Measurements from ENCODE around the gene CNIH3. TPM values are rescaled to one million over a fixed set of nuclear protein-coding genes. Genes with fewer than 3 reads are reported as not detected.
"Not testable (repeated sequence)": the region's sequence is repeated elsewhere in the genome, so short reads cannot be mapped to it uniquely, and the experiment has no call there.

The CNIH3 gene
- total RNA-seq, 5 donors from 2014 or later (not counting 1 experiment from before 2014, with no cell fraction given) = 2.3 to 3.6 (median 2.4) TPM

- DNase-seq (no peak), ATAC-seq (replicated peaks in 1 of 4) (no peak)
- peaks cover 0 to 3% of the 10 kb centered on the region in 2 donors for H3K27me3 Mint-ChIP-seq
- H3K4me3 ChIP-seq (ENCODE audit: control insufficient read depth in 1 of 2, extremely low read depth in 1 of 2, low read length in 1 of 2) = no peak overlapping the region
- no peaks in the 10 kb centered on the region for H3K9me3 ChIP-seq
- no peaks in the 10 kb centered on the region for H3K36me3 ChIP-seq (ENCODE audit: control insufficient read depth in 2 of 2, extremely low read depth in 1 of 2, insufficient read depth in 1 of 2, low read length in 1 of 2)
- POLR2A ChIA-PET = no interaction called here
- WGBS (ENCODE audit: insufficient coverage) = 94% methylated on average over 3 of the region's 5 CpGs
- no peaks in the 10 kb centered on the region for H3K9me3 Mint-ChIP-seq
- H3K27me3 ChIP-seq (replicated peaks in 1 of 2; ENCODE audit: control insufficient read depth in 2 of 2, extremely low read depth in 1 of 2, insufficient read depth in 2 of 2, low read length in 1 of 2) = peaks cover 0 to 4% of the 10 kb centered on the region in 2 experiments
- H3K4me3 Mint-ChIP-seq = no peak overlapping the region
- no peaks in the 10 kb centered on the region for H3K4me1 ChIP-seq (ENCODE audit: control insufficient read depth in 1 of 2, extremely low read depth in 1 of 2, insufficient read depth in 2 of 2, low read length in 2 of 2)
- H3K27ac Mint-ChIP-seq = no peak overlapping the region
- H3K4me1 Mint-ChIP-seq = no peaks in the 10 kb centered on the region
- H3K36me3 Mint-ChIP-seq = no peaks in the 10 kb centered on the region
- CTCF ChIA-PET = interaction anchor here in 1 of 2 donors (0.6 kb wide), 1 partner anchor 79 kb away, joined by 3 read pairs; no protein-coding TSS in a partner anchor
- no peak overlapping the region for H3K27ac ChIP-seq (ENCODE audit: low read length)
These were observed 60.4 kb downstream of the CNIH3 start for GRCh38 chr1:224676551-224676950.

DNA sequence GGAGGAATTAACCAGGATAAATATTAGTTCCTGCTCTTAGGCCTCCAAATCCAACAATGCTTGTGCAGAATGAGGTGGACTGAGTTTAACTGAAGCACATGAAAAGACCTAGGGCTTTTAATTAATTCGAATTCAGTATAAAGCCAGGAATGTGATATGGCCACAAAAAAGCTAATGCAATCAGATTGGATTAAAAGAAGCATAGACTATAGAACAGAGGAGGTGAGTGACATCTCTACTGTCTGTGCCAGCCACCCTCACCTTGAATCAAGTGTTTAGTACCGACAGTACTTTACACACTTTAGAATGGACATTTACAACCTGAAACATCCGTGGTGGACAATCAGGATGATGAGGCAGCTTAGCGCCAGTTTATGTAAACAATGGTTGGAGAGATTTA lies 62.1 kb downstream of the CNIH3 start:
- Histone ChIP-seq H3K27me3 (replicated peaks in 1 of 2; ENCODE audit: control insufficient read depth in 2 of 2, extremely low read depth in 1 of 2, insufficient read depth in 2 of 2, low read length in 1 of 2) (peaks cover 0 to 4% of the 10 kb centered on the region in 2 experiments), H3K9me3 (no peaks in the 10 kb centered on the region), H3K27ac (ENCODE audit: low read length) (no peak overlapping the region), H3K4me1 (ENCODE audit: control insufficient read depth in 1 of 2, extremely low read depth in 1 of 2, insufficient read depth in 2 of 2, low read length in 2 of 2) (no peaks in the 10 kb centered on the region), H3K4me3 (ENCODE audit: control insufficient read depth in 1 of 2, extremely low read depth in 1 of 2, low read length in 1 of 2) (no peak overlapping the region), H3K36me3 (ENCODE audit: control insufficient read depth in 2 of 2, extremely low read depth in 1 of 2, insufficient read depth in 1 of 2, low read length in 1 of 2) (no peaks in the 10 kb centered on the region)
- no peak overlapping the region for H3K27ac Mint-ChIP-seq
- no peaks in the 10 kb centered on the region for H3K4me1 Mint-ChIP-seq
- peaks cover 0 to 3% of the 10 kb centered on the region in 2 donors for H3K27me3 Mint-ChIP-seq
- no peaks in the 10 kb centered on the region for H3K9me3 Mint-ChIP-seq
- 100% methylated on average over 1 of the region's 4 CpGs for WGBS (ENCODE audit: insufficient coverage)
- ATAC-seq (replicated peaks in 1 of 4) (no peak), DNase-seq (no peak)
- H3K36me3 Mint-ChIP-seq = no peaks in the 10 kb centered on the region
- H3K4me3 Mint-ChIP-seq = no peak overlapping the region
- ChIA-PET CTCF (no interaction called here), POLR2A (no interaction called here)

- ChIA-PET POLR2A (no interaction called here), CTCF (interaction anchor here in 1 of 2 donors (0.7 kb wide), 1 partner anchor 607 kb away, joined by 3 read pairs; no protein-coding TSS in a partner anchor)
- Mint-ChIP-seq H3K27ac (no peak overlapping the region), H3K4me1 (no peaks in the 10 kb centered on the region), H3K27me3 (peaks cover 3 to 4% of the 10 kb centered on the region in 2 donors), H3K36me3 (no peaks in the 10 kb centered on the region), H3K4me3 (no peak overlapping the region), H3K9me3 (no peaks in the 10 kb centered on the region)
- no peak for ATAC-seq (replicated peaks in 1 of 4)
- Histone ChIP-seq H3K4me3 (ENCODE audit: control insufficient read depth in 1 of 2, extremely low read depth in 1 of 2, low read length in 1 of 2) (no peak overlapping the region), H3K27ac (ENCODE audit: low read length) (no peak overlapping the region), H3K9me3 (no peaks in the 10 kb centered on the region), H3K4me1 (ENCODE audit: control insufficient read depth in 1 of 2, extremely low read depth in 1 of 2, insufficient read depth in 2 of 2, low read length in 2 of 2) (no peaks in the 10 kb centered on the region), H3K36me3 (ENCODE audit: control insufficient read depth in 2 of 2, extremely low read depth in 1 of 2, insufficient read depth in 1 of 2, low read length in 1 of 2) (no peaks in the 10 kb centered on the region), H3K27me3 (replicated peaks in 1 of 2; ENCODE audit: control insufficient read depth in 2 of 2, extremely low read depth in 1 of 2, insufficient read depth in 2 of 2, low read length in 1 of 2) (peaks cover 0 to 8% of the 10 kb centered on the region in 2 experiments)
- DNase-seq = no peak
- 89% methylated on average over 1 of the region's 2 CpGs for WGBS (ENCODE audit: insufficient coverage)
These were observed 63.5 kb downstream of the CNIH3 start for GRCh38 chr1:224679606-224680005.

DNA sequence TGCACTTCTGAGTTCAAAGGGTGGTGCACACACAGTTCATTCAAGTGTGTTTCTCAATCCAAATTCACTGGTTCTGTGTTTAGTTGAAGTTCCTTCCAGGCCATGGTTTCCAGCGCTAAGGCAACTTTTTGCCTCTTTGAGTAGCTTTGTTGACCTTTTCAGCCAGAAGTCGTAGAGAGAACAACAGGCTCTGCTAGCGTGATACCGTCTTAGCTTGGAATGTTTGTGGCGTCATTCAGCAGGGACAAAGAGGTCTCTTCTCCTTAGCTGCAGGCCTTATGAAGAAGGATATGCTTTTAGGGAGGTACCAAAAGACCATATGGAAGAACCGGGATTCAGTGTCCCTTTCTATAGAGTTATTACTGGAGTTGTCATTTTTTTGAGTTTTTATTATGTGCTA lies 65.7 kb downstream of the CNIH3 start:
- H3K27me3 ChIP-seq (replicated peaks in 1 of 2; ENCODE audit: control insufficient read depth in 2 of 2, extremely low read depth in 1 of 2, insufficient read depth in 2 of 2, low read length in 1 of 2) = peaks cover 0 to 9% of the 10 kb centered on the region in 2 experiments
- ATAC-seq (replicated peaks in 1 of 4) (no peak), DNase-seq (no peak)
- 93% methylated on average over 5 of the region's 6 CpGs for WGBS (ENCODE audit: insufficient coverage)
- Mint-ChIP-seq H3K27ac (no peak overlapping the region), H3K4me1 (no peaks in the 10 kb centered on the region), H3K36me3 (no peaks in the 10 kb centered on the region), H3K27me3 (peaks cover 0 to 6% of the 10 kb centered on the region in 2 donors), H3K9me3 (no peaks in the 10 kb centered on the region), H3K4me3 (no peak overlapping the region)
- no peak overlapping the region for H3K4me3 ChIP-seq (ENCODE audit: control insufficient read depth in 1 of 2, extremely low read depth in 1 of 2, low read length in 1 of 2)
- H3K27ac ChIP-seq (ENCODE audit: low read length) = no peak overlapping the region
- H3K36me3 ChIP-seq (ENCODE audit: control insufficient read depth in 2 of 2, extremely low read depth in 1 of 2, insufficient read depth in 1 of 2, low read length in 1 of 2) = no peaks in the 10 kb centered on the region
- ChIA-PET CTCF (no interaction called here), POLR2A (interaction anchor here in 1 of 2 donors (0.6 kb wide), 1 partner anchor 76 kb away, joined by 5 read pairs; no protein-coding TSS in a partner anchor)
- no peaks in the 10 kb centered on the region for H3K4me1 ChIP-seq (ENCODE audit: control insufficient read depth in 1 of 2, extremely low read depth in 1 of 2, insufficient read depth in 2 of 2, low read length in 2 of 2)
- H3K9me3 ChIP-seq = no peaks in the 10 kb centered on the region

DNA sequence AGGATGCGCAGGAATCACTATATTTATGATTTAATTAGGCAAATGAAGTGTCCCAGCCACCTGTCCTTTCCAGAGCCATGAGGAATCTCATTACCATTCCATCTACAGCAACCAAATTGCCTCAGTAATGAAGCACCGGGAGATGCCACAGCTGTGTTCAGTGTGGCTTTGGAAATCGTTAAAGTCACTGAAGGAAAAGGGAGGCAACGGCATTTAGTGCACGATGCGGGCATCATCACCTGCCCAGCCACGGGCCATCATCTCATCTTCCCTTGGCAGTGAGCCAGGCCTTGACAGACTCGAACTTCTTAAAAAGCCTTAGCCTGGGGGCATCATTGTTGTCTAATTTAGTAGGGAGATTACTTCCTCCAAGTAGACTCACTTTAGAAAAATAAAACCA lies 67.8 kb downstream of the CNIH3 start:
- peaks cover 0 to 17% of the 10 kb centered on the region in 2 experiments for H3K27me3 ChIP-seq (replicated peaks in 1 of 2; ENCODE audit: control insufficient read depth in 2 of 2, extremely low read depth in 1 of 2, insufficient read depth in 2 of 2, low read length in 1 of 2)
- no peak overlapping the region for H3K27ac Mint-ChIP-seq
- no peak for ATAC-seq (replicated peaks in 1 of 4)
- no CpG with 5 or more reads among the region's 8 CpGs for WGBS (ENCODE audit: insufficient coverage)
- no peak for DNase-seq
- H3K9me3 Mint-ChIP-seq = no peaks in the 10 kb centered on the region
- H3K36me3 ChIP-seq (ENCODE audit: control insufficient read depth in 2 of 2, extremely low read depth in 1 of 2, insufficient read depth in 1 of 2, low read length in 1 of 2) = no peaks in the 10 kb centered on the region
- H3K9me3 ChIP-seq = no peaks in the 10 kb centered on the region
- no peak overlapping the region for H3K27ac ChIP-seq (ENCODE audit: low read length)
- no peaks in the 10 kb centered on the region for H3K4me1 ChIP-seq (ENCODE audit: control insufficient read depth in 1 of 2, extremely low read depth in 1 of 2, insufficient read depth in 2 of 2, low read length in 2 of 2)
- H3K4me1 Mint-ChIP-seq = no peaks in the 10 kb centered on the region
- no peaks in the 10 kb centered on the region for H3K36me3 Mint-ChIP-seq
- H3K4me3 Mint-ChIP-seq = no peak overlapping the region
- peaks cover 0 to 6% of the 10 kb centered on the region in 2 donors for H3K27me3 Mint-ChIP-seq
- POLR2A ChIA-PET = no interaction called here
- CTCF ChIA-PET = interaction anchor here in 1 of 2 donors (0.7 kb wide), 1 partner anchor 22 kb away, joined by 3 read pairs; no protein-coding TSS in a partner anchor
- no peak overlapping the region for H3K4me3 ChIP-seq (ENCODE audit: control insufficient read depth in 1 of 2, extremely low read depth in 1 of 2, low read length in 1 of 2)

DNA sequence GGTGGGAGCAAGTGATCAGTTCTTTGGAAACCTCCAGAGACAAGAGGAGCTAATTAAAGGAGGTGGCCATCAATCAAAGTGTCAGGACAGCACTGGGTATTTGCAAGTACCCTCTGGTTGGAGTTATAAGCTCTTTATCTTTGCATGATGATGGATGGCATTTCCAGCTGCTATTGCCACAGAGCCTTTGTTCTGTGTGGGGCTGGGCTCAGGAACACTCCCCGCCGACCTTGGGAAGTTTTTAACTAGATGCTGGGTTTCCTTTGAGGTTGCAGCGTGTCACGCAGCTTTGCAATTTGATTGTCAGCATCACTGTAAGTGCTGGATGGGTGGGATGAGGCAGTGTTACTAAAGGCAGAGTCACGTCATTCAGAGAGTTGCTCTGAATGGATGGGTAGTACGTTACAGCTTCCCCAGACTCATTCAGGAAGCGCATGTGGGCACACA lies 68.9 kb downstream of the CNIH3 start:
- no peak overlapping the region for H3K27ac Mint-ChIP-seq
- H3K4me3 Mint-ChIP-seq = no peak overlapping the region
- 21% methylated on average over 6 of the region's 7 CpGs for WGBS (ENCODE audit: insufficient coverage)
- H3K27me3 ChIP-seq (replicated peaks in 1 of 2; ENCODE audit: control insufficient read depth in 2 of 2, extremely low read depth in 1 of 2, insufficient read depth in 2 of 2, low read length in 1 of 2) = peaks cover 0 to 17% of the 10 kb centered on the region in 2 experiments
- H3K4me1 Mint-ChIP-seq = no peaks in the 10 kb centered on the region
- no peaks in the 10 kb centered on the region for H3K9me3 ChIP-seq
- H3K36me3 ChIP-seq (ENCODE audit: control insufficient read depth in 2 of 2, extremely low read depth in 1 of 2, insufficient read depth in 1 of 2, low read length in 1 of 2) = no peaks in the 10 kb centered on the region
- H3K9me3 Mint-ChIP-seq = no peaks in the 10 kb centered on the region
- ChIA-PET CTCF (no interaction called here), POLR2A (no interaction called here)
- no peak overlapping the region for H3K4me3 ChIP-seq (ENCODE audit: control insufficient read depth in 1 of 2, extremely low read depth in 1 of 2, low read length in 1 of 2)
- DNase-seq (no peak), ATAC-seq (replicated peaks in 1 of 4) (no peak)
- H3K4me1 ChIP-seq (ENCODE audit: control insufficient read depth in 1 of 2, extremely low read depth in 1 of 2, insufficient read depth in 2 of 2, low read length in 2 of 2) = no peaks in the 10 kb centered on the region
- peaks cover 0 to 6% of the 10 kb centered on the region in 2 donors for H3K27me3 Mint-ChIP-seq
- H3K36me3 Mint-ChIP-seq = no peaks in the 10 kb centered on the region
- no peak overlapping the region for H3K27ac ChIP-seq (ENCODE audit: low read length)

DNA sequence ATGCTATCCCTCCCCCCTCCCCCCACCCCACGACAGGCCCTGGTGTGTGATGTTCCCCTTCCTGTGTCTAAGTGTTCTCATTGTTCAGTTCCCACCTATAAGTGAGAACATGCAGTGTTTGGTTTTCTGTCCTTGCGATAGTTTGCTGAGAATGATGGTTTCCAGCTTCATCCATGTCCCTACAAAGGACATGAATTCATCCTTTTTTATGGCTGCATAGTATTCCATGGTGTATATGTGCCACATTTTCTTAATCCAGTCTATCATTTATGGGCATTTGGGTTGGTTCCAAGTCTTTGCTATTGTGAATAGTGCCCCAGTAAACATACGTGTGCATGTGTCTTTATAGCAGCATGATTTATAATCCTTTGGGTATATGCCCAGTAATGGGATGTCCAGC lies 70.0 kb downstream of the CNIH3 start:
- H3K27ac ChIP-seq (ENCODE audit: low read length); H3K27ac Mint-ChIP-seq; H3K4me1 ChIP-seq (ENCODE audit: control insufficient read depth in 1 of 2, extremely low read depth in 1 of 2, insufficient read depth in 2 of 2, low read length in 2 of 2); H3K27me3 Mint-ChIP-seq; H3K36me3 ChIP-seq (ENCODE audit: control insufficient read depth in 2 of 2, extremely low read depth in 1 of 2, insufficient read depth in 1 of 2, low read length in 1 of 2); H3K4me1 Mint-ChIP-seq; DNase-seq; ATAC-seq (replicated peaks in 1 of 4); H3K36me3 Mint-ChIP-seq; H3K9me3 Mint-ChIP-seq; POLR2A ChIA-PET; CTCF ChIA-PET; H3K9me3 ChIP-seq; H3K4me3 ChIP-seq (ENCODE audit: control insufficient read depth in 1 of 2, extremely low read depth in 1 of 2, low read length in 1 of 2); H3K4me3 Mint-ChIP-seq: not testable (repeated sequence)
- no CpG with 5 or more reads among the region's 3 CpGs for WGBS (ENCODE audit: insufficient coverage)
- peaks cover 0 to 17% of the 10 kb centered on the region in 2 experiments for H3K27me3 ChIP-seq (replicated peaks in 1 of 2; ENCODE audit: control insufficient read depth in 2 of 2, extremely low read depth in 1 of 2, insufficient read depth in 2 of 2, low read length in 1 of 2)

All from T-cell (primary cell).